H9 (cell line): ENCODE measurements around the gene AAMP. TPM values are rescaled to one million over a fixed set of nuclear protein-coding genes. Genes with fewer than 3 reads are reported as not detected.
A peak's percentile ranks its signal among the peaks of the same experiment; 100 is the strongest.

Experiments
- DNase-seq: peaks from one replicate; pipeline ENCODE4 v3.0.0-alpha.2; 2017
- H2AFZ ChIP-seq: one replicate; pipeline ENCODE4 v1.6.1; 2013; ENCODE audit warnings: mild to moderate bottlenecking, low read length, control low read depth, moderate library complexity
- H2AK5ac ChIP-seq: 2 replicates; pipeline ENCODE4 v1.6.1; 2013; ENCODE audit warnings: low read length, control low read depth, mixed read lengths; ENCODE audit not compliant: insufficient read length
- H2BK120ac ChIP-seq: one replicate; pipeline ENCODE4 v1.6.1; 2013; ENCODE audit warnings: low read depth, mild to moderate bottlenecking, low read length, control low read depth, inconsistent platforms; ENCODE audit not compliant: poor library complexity, severe bottlenecking
- H2BK12ac ChIP-seq: 2 replicates; pipeline ENCODE4 v1.6.1; 2013; ENCODE audit warnings: low read length, control low read depth, mixed read lengths, low read depth; ENCODE audit not compliant: insufficient read length
- H2BK15ac ChIP-seq: 2 replicates; pipeline ENCODE4 v1.6.1; 2013; ENCODE audit warnings: low read depth, low read length, control low read depth
- H2BK20ac ChIP-seq: one replicate; pipeline ENCODE4 v1.6.1; 2013; ENCODE audit warnings: low read depth, mild to moderate bottlenecking, low read length, control low read depth, inconsistent platforms; ENCODE audit not compliant: poor library complexity, severe bottlenecking
- H2BK5ac ChIP-seq: 2 replicates; pipeline ENCODE4 v1.6.1; 2013; ENCODE audit warnings: low read length, control low read depth, mixed read lengths; ENCODE audit not compliant: insufficient read length
- H3K14ac ChIP-seq: 2 replicates; pipeline ENCODE4 v1.6.1; 2013; ENCODE audit warnings: low read length, control low read depth; ENCODE audit not compliant: insufficient read depth
- H3K18ac ChIP-seq: 2 replicates; pipeline ENCODE4 v1.6.1; 2013; ENCODE audit warnings: low read depth, mild to moderate bottlenecking, mixed read lengths, low read length, control low read depth; ENCODE audit not compliant: insufficient read length
- H3K23ac ChIP-seq: 2 replicates; pipeline ENCODE4 v1.6.1; 2013; ENCODE audit warnings: low read length, control low read depth, mixed read lengths, low read depth; ENCODE audit not compliant: insufficient read length
- H3K23me2 ChIP-seq: 2 replicates; pipeline ENCODE4 v1.6.1; 2013; ENCODE audit warnings: low read depth, mild to moderate bottlenecking, mixed read lengths, low read length, control low read depth; ENCODE audit not compliant: insufficient read length, poor library complexity, severe bottlenecking
- H3K27ac ChIP-seq: 2 replicates; pipeline ENCODE4 v1.5.1; 2013; ENCODE audit warnings: low read length, control low read depth, mixed read lengths, low read depth; ENCODE audit not compliant: insufficient read length
- H3K27me3 ChIP-seq: 2 replicates; pipeline ENCODE4 v1.6.1; 2013; ENCODE audit warnings: low read length, control low read depth, inconsistent platforms; ENCODE audit not compliant: insufficient read depth
- H3K4ac ChIP-seq: 2 replicates; pipeline ENCODE4 v1.6.1; 2013; ENCODE audit warnings: low read depth, mild to moderate bottlenecking, control low read depth, inconsistent platforms, low read length, moderate library complexity
- H3K4me1 ChIP-seq: 2 replicates; pipeline ENCODE4 v1.6.1; 2013; ENCODE audit warnings: low read length, control low read depth, inconsistent platforms; ENCODE audit not compliant: insufficient read depth
- H3K4me2 ChIP-seq: 2 replicates; pipeline ENCODE4 v1.6.1; 2013; ENCODE audit warnings: low read length, control low read depth, mixed read lengths; ENCODE audit not compliant: insufficient read length, insufficient read depth
- H3K56ac ChIP-seq: 2 replicates; pipeline ENCODE4 v1.6.1; 2013; ENCODE audit warnings: low read depth, mild to moderate bottlenecking, mixed read lengths, low read length, control low read depth; ENCODE audit not compliant: insufficient read length
- H3K79me1 ChIP-seq: 2 replicates; pipeline ENCODE4 v1.6.1; 2013; ENCODE audit warnings: low read depth, mild to moderate bottlenecking, moderate library complexity, low read length, control low read depth, inconsistent platforms; ENCODE audit not compliant: insufficient read depth, poor library complexity, severe bottlenecking
- H3K79me2 ChIP-seq: 2 replicates; pipeline ENCODE4 v1.6.1; 2013; ENCODE audit warnings: low read length, control low read depth, inconsistent platforms; ENCODE audit not compliant: insufficient read depth
- H3K9ac ChIP-seq: 2 replicates; pipeline ENCODE4 v1.6.1; 2013; ENCODE audit warnings: low read length, control low read depth, mixed read lengths; ENCODE audit not compliant: insufficient read length; ENCODE audit errors: extremely low read depth
- H3K9me3 ChIP-seq: one replicate; pipeline ENCODE4 v1.6.1; 2013; ENCODE audit warnings: low read depth, low read length, inconsistent platforms; ENCODE audit not compliant: control insufficient read depth
- H3T11ph ChIP-seq: one replicate; pipeline ENCODE4 v1.6.1; 2013; ENCODE audit warnings: mild to moderate bottlenecking, low read length, control low read depth, inconsistent platforms
- H4K20me1 ChIP-seq: one replicate; pipeline ENCODE4 v1.6.1; 2013; ENCODE audit not compliant: control insufficient read depth, insufficient read length, insufficient read depth
- H4K5ac ChIP-seq: 2 replicates; pipeline ENCODE4 v1.6.1; 2013; ENCODE audit warnings: low read depth, mild to moderate bottlenecking, mixed read lengths, low read length, control low read depth; ENCODE audit not compliant: insufficient read length
- H4K8ac ChIP-seq: replicated peaks from 2 replicates; pipeline ENCODE4 v1.6.1; 2013; ENCODE audit warnings: low read length, control low read depth, mixed read lengths, low read depth; ENCODE audit not compliant: insufficient read length
- H4K91ac ChIP-seq: 2 replicates; pipeline ENCODE4 v1.6.1; 2013; ENCODE audit warnings: low read depth, mild to moderate bottlenecking, moderate library complexity, mixed read lengths, low read length, control low read depth; ENCODE audit not compliant: insufficient read length
- H3K27ac Mint-ChIP-seq, 3 experiments: 2 replicates in 2 of 3; 3 replicates in 1 of 3; pipeline ENCODE4 v1.8.0; 2020 to 2021; ENCODE audit warnings: mixed read lengths in 3 of 3, mild to moderate bottlenecking in 1 of 3, moderate library complexity in 1 of 3
- H3K27me3 Mint-ChIP-seq: 2 replicates; pipeline ENCODE4 v1.8.0; 2021; ENCODE audit warnings: low read depth, mild to moderate bottlenecking, moderate library complexity, mixed read lengths
- H3K36me3 Mint-ChIP-seq, 3 experiments: 2 replicates in 2 of 3; 3 replicates in 1 of 3; pipeline ENCODE4 v1.8.0; 2020 to 2021; ENCODE audit warnings: low read depth in 3 of 3, mixed read lengths in 3 of 3; ENCODE audit not compliant: insufficient read depth in 1 of 3
- H3K4me1 Mint-ChIP-seq, 2 experiments: 2 replicates each; pipeline ENCODE4 v1.8.0; 2020; ENCODE audit warnings: mixed read lengths in 2 of 2
- H3K4me3 Mint-ChIP-seq, 2 experiments: 2 replicates in 1 of 2; 3 replicates in 1 of 2; pipeline ENCODE4 v1.8.0; 2020 to 2021; ENCODE audit warnings: mild to moderate bottlenecking in 2 of 2, mixed read lengths in 2 of 2, moderate library complexity in 1 of 2
- H3K9me3 Mint-ChIP-seq, 2 experiments: 2 replicates in 1 of 2; 3 replicates in 1 of 2; pipeline ENCODE4 v1.8.0; 2020; ENCODE audit warnings: mild to moderate bottlenecking in 2 of 2, mixed read lengths in 2 of 2, moderate library complexity in 1 of 2
- WGBS: extraction: QIAGEN DNeasy Blood & Tissue Kit; methylation state at CpG from one replicate; pipeline ENCODE4 v1.1.7; 2013; ENCODE audit warnings: missing lambda C conversion rate, low lambda C conversion rate, mixed read lengths; ENCODE audit not compliant: insufficient read length; ENCODE audit errors: extremely low coverage; 5-methylcytosine and 5-hydroxymethylcytosine counted together
- total RNA-seq: library from RNA; stranded (reverse); gene quantifications from 2 replicates; pipeline ENCODE4 v1.2.1, GENCODE V29; 2021
- TF ChIP-seq, protein P1 (sequence below): fragments of 200-600 bp; sonication (generic); conservative IDR thresholded peaks from 3 replicates; pipeline ENCODE4 v1.8.0; 2021; ENCODE audit warnings: antibody characterized with exemption, mild to moderate bottlenecking

Gene AAMP
- total RNA-seq, 1 experiment from 2014 or later = 103 TPM

DNA sequence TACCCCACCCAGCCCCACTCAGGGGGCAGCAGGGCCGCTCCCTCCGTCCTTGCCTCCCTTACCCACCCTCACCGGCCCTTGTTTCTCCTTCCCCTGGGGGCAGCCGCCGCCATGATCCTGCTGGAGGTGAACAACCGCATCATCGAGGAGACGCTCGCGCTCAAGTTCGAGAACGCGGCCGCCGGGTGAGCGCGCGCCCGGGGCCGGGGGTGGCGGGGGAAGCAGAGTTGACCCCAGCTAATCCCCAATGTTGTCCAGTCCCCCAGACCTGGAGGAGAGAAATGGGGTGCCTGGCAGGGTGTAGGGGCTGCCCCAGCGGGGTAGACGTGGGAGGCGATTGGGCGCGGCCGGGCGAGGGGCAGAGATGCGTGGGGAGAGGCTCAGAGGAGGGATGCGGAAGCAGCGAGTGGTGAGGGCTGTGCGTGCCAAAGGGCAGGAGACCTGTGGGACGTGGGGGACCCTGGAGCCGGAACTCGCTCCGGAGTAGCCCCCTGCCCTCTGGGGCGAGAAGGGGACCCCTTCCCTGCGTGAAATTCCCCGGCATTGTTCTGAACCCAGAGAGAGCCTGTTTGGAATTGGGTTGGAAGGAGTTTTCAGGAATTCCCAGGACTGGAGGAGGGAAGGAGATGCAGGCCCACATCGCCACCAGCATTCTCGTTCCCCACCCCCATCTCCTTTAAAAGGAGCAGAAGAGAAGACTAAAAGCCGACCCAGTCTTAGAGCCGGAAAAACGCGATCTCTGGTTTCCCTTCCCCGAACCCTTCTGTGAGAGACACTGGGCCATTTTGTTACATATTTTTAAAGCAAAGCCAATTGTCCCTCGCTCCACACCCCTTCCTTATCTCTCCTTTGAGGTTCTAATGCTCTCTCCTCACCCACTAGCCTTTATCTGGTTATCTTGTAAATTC lies 52.3 kb downstream of the AAMP start:
- Histone ChIP-seq H3K4me1 (0 out of 2 replicates have a peak, but pooled peaks cover 3% of the 10 kb centered on the region), H4K5ac (no peak overlapping the region), H3K23me2 (peaks cover 11% of the 10 kb centered on the region), H3K79me2 (peaks cover 35% of the 10 kb centered on the region; the same call in 1 of the 2 replicates), H3K27ac (no peak overlapping the region), H3K4ac (no peak overlapping the region), H2BK12ac (no peak overlapping the region), H2BK15ac (no peak overlapping the region), H3K79me1 (peaks cover 8% of the 10 kb centered on the region), H3K18ac (peak overlapping the region; percentile 60), H3K9ac (peak overlapping the region; percentile 81), H2BK20ac (no peak overlapping the region), H2AFZ (no peak overlapping the region), H3K4me2 (peak overlapping the region; percentile 87), H3K56ac (no peak overlapping the region), H4K91ac (no peak overlapping the region), H2BK120ac (no peak overlapping the region), H3T11ph (no peak overlapping the region), H3K9me3 (no peaks in the 10 kb centered on the region), H2BK5ac (no peak overlapping the region), H3K23ac (no peak overlapping the region), H3K14ac (peak overlapping the region; percentile 18), H4K8ac (no peak overlapping the region), H3K27me3 (no peaks in the 10 kb centered on the region), H2AK5ac (no peak overlapping the region), H4K20me1 (no peaks in the 10 kb centered on the region)
- H3K4me1 Mint-ChIP-seq = peaks cover 29 to 30% of the 10 kb centered on the region in 2 experiments
- H3K36me3 Mint-ChIP-seq = peaks cover 0 to 15% (median 15%) of the 10 kb centered on the region in 3 experiments; a peak in 5 of 7 replicates
- TF ChIP-seq, protein P1, sequence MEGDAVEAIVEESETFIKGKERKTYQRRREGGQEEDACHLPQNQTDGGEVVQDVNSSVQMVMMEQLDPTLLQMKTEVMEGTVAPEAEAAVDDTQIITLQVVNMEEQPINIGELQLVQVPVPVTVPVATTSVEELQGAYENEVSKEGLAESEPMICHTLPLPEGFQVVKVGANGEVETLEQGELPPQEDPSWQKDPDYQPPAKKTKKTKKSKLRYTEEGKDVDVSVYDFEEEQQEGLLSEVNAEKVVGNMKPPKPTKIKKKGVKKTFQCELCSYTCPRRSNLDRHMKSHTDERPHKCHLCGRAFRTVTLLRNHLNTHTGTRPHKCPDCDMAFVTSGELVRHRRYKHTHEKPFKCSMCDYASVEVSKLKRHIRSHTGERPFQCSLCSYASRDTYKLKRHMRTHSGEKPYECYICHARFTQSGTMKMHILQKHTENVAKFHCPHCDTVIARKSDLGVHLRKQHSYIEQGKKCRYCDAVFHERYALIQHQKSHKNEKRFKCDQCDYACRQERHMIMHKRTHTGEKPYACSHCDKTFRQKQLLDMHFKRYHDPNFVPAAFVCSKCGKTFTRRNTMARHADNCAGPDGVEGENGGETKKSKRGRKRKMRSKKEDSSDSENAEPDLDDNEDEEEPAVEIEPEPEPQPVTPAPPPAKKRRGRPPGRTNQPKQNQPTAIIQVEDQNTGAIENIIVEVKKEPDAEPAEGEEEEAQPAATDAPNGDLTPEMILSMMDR = no peak
- peak overlapping the region; percentile 85 to 91 for H3K4me3 Mint-ChIP-seq
- H3K27me3 Mint-ChIP-seq = peaks cover 1% of the 10 kb centered on the region; the same call in 1 of the 2 replicates
- H3K9me3 Mint-ChIP-seq = no peaks in the 10 kb centered on the region
- no CpG with 5 or more reads among the region's 47 CpGs for WGBS
- peak overlapping the region; percentile 61 to 88 (median 73); a peak in 6 of 7 replicates for H3K27ac Mint-ChIP-seq
- peak; percentile 36 for DNase-seq
